Stimulated activated CD4-positive, alpha-beta T cell treated with anti-CD3 and anti-CD28 coated beads, Interleukin-4, amount 100 ng/mL, for 48 hours (primary cell): ENCODE measurements around the gene GCLC.
"Not testable (repeated sequence)": the region's sequence is repeated elsewhere in the genome, so short reads cannot be mapped to it uniquely, and the experiment has no call there.

Experiments used
- DNase-seq, 2 donors: peaks; one replicate each; pipeline ENCODE4 v3.0.0-alpha.2; 2020; ENCODE audit warnings: low read depth in 2 of 2

Gene GCLC

DNA sequence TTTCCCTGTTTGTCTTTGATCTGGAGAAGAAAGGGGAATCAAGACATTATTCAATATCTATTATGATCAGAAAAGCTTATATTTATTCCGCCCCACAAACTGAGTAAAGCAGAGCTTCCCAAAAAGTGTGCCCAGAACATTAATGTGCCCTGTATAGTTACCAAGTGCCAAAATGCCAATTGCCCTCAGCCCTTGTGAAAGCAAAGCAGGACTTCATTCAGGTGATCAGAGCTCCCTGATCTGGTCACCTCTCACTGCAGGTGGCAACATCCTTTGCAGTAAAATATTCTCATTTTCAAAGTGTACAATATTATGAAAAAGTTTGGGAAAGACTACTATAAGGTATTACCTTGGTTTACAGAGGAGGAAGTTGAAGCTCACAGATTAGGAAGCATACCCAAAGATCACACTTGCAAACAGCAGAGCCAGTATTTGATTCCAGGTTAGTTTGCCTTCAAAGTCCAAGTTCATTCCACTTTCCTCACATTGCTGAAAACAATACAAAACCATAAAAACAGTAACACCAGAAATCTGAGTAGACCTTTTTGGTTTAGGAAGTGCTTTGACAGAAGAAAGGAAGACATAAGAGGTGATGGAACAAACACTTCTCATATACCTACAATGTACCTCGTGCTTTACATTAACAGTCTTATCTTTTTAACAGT is 19.6 kb upstream of the GCLC start:
- DNase-seq: no peak

DNA sequence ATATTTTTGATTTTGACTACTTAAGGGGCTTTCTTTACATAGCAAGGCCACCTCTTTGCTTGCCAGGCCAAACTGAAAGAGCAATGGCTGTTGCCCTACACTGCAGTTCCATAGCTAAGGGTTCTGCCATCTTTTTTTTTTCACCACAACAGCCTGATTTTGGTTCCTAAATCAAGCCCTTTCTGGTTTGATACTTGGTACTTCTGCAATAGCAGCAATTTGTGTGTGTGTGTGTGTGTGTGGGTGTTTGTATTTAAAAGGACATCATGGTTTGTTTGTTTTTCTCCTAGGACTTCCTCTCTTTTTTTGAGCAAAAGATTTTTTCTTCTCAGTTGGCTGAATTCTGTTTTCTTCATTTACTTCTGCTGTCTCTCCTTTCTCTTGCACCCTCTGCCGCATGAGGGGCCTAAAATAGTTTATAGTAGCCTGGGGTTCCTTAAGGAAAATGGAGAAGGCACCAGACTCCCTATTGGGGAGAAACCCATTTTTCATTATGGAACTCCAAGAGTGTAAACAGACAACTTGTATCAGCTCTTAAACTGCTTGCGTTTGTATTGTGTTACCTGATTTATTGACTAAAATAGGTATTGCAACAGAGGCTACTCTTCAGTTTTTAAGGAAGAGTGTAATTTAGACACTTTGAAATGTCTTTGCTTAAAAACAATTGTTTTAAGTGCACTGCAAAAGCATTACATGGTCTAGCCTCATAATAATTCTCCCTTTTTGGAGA is 12.2 kb upstream of the GCLC start:
- DNase-seq: no peak

DNA sequence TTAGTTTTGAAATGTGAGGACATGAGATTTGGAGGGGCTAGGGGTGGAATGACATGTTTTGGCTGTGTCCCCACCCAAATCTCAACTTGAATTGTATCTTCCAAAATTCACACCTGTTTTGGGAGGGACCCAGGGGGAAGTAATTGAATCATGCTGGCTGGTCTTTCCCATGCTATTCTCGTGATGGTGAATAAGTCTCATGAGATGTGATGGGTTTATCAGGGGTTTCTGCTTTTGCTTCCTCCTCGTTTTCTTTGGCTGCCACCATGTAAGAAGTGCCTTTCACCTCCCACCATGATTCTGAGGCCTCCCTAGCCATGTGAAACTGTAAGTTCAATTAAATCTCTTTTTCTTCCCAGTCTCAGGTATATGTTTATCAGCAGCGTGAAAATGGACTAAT is 8.7 kb upstream of the GCLC start:
- not testable (repeated sequence) for DNase-seq

DNA sequence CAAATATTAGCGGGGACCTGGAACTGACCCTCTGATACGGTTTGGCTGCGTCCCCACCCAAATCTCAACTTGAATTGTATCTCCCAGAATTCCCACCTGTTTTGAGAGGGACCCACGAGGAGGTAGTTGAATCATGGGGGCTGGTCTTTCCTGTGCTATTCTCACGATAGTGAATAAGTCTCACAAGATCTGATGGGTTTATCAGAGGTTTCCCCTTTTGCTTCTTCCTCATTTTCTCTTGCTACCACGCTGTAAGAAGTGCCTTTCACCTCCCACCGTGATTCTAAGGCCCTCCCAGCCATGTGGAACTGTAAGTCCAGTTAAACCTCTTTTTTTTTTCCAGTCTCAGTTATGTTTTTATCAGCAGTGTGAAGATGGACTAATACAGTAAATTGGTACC is 6.8 kb upstream of the GCLC start:
- not testable (repeated sequence) for DNase-seq

DNA sequence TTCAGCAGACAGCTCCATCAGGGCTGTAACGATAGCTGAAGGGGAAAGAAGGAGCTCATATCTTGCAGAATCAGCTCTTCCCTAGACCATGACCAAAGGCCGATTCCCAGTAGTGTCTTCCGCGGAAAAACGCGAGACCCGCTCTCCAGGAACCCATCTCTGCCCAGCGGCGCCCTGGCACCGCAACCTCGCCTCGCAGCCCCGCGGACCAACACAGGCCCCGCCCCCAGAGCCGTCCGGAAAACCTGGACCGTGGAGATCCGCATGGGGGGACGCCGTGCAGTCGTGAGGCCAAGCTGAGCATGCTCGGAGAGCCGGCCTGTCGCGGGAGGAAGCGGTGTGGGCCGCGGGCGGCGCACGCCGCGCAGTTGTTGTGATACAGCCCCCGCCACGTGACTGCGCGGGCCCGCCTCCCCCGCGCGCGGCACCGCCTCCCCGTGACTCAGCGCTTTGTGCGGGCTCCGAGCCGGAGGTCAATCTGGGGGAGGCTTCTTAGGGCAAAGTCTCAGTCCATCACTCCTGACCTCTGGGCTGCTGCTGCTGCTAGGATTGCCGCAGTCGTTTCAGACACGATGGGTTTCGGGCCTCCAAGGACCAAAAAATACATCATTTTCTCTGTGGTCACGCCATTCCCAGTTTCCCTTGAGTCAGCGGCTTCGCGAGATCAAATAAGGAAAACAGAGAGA is 3.1 kb upstream of the GCLC start:
- peak; percentile 86 to 91 for DNase-seq

DNA sequence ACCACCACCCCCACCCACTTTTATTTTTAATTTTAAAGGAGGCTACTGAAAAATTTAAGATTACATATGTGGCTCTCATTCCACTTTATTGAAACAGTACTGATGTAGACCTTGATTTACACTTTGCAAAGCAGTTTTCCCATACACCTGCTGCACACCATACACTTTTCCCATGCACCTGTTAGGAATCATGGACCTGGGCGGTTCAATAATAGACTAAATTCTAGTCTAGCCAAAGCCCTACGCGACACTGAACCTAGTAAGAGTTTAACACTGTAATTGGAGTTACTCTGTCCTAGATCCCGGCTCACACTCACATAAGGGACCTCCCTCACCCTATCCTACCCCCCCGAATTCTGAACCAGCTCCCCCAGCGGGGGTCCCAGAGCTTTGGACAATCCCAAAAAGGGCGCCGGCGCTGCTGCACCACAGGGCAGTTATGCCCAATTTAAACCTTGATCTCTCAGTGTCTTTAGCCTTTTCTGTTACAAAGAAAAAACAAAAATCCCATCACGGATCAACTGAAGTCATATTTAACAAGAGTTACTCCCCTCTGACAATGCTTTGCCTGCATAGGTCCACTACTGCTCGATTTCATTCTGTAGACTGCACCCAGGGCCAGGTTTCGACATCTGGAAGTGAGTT is 2.4 kb upstream of the GCLC start:
- DNase-seq: no peak

DNA sequence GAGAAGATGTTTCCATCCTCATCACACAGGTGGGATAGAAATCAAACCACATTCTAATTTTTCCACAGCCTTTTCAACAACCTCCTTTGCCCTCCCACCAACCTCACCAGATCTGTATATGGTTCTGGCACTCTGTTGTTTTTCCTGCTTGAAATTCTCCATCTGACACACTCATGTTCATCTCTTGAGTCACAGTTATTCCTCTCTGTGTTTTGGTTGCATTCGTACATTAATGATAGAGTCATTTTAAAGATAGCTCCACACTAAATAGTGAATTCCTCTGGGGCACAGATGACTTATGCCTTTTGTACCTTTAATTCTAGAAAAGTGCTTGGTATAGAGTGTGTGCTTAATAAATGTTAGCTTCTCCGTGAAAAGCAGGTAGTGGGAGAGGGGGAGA is 1.4 kb upstream of the GCLC start:
- no peak for DNase-seq

DNA sequence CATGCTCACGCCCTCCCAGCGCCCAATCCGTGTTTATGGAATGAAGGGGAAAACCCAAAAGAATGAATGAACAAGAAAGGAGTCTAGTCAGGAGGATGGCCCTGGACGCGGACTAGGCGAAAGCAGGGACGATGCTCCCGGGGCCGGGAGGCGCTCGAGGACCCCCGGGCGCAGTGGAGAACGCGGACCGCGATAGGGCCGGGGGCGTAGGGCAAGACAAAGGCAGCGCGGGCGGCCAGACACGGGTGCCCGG is 758 bp downstream of the GCLC start:
- peak in 1 of 2 donors; percentile 6 for DNase-seq

DNA sequence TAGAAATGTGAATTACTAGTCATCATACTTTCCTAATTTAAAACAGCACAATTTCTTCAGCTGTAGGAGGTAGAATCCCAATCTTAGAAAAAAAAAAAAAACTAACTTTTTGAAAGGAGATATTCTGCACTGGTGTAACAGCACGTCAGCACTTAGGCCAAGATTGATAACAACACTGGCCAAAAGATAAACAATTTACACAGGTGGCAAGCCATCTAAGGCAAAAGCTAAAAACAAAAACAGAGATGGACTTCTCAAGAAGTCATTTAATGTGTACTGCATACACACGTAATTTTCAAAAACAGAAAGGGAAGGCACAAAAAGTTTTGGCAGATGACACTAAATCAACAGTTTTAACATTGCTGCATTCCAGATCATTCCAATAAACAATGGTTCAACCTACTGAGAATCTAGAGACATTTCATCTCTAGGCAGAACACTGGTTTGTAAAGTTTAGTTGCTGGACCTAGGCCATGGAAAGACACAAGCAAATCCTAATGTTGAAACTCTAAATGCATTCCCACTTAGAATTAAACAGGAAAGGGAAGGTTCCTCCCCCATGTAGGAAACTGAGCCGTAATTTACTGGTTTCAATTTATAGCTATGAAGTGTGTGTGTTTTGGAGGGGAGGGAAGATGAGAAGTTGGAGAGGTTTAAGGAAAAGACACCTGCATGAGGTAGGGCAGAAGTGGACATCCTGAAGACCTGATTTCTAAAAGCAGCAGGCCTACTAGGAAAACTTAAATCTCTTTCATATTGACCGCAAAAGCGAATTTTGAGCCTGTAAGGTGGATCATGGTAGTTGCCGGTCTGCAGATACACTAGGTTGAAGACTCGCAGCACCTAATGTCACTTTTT is 1.3 kb downstream of the GCLC start:
- DNase-seq: no peak

DNA sequence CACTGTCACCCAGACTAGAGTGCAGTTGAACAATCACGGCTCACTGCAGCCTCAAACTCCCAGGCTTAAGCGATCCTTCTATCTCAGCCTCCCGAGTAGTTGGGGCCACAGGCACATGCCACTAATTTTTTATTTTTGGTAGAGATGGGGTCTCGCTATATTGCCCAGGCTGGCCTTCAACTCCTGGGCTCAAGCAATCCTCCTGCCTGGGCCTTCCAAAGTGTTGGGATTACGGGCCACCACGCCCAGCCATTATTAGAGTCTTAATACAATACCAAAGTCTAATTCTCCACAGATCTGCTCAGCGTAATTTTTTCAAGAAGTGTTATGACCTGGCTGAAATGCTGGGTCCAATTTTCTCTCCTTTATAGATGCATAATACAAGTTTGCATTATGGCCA is 3.0 kb downstream of the GCLC start:
- no peak for DNase-seq

DNA sequence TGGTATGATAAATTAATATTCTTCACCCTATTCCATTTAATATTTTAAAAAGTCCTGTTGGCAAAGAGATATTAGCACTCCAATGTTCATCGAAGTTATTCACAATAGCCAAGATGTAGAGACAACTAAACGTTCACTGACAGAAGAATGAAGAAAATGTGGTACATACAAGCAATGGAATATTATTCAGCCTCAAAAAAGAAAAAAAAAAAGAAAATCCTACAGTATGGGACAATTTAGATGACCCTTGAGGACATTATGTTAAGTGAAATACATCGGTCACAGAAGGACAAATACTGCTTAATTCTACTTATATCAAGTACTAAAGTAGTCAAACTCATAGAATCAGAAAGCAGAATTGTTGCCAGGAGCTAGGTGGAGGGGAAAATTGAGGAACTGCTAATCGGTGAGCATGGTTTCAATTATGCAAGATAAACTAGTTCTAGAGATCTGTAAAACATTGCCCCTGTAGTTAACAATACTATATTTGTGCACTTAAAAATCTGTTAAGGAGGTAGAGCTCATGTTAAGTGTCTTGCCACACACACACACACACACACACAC is 4.7 kb downstream of the GCLC start:
- DNase-seq: no peak

DNA sequence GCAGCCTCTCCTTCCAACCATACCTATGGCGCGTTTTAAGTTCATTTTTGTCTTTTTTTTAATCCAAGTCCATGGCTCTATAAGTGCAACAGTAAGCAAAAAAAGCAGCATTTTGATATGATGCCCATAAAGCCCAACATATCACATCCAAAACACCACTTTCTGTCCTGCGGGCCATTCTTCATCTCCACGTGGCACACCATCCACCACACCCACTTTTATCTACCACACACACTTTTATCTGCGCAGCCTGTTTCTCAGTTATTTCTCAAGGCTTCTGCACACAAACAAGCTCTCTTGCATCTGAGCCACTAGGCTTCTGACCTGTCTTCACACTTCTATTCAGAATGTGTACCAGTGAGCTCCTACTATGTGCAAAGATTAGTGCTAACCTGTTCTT is 5.3 kb downstream of the GCLC start:
- no peak for DNase-seq

DNA sequence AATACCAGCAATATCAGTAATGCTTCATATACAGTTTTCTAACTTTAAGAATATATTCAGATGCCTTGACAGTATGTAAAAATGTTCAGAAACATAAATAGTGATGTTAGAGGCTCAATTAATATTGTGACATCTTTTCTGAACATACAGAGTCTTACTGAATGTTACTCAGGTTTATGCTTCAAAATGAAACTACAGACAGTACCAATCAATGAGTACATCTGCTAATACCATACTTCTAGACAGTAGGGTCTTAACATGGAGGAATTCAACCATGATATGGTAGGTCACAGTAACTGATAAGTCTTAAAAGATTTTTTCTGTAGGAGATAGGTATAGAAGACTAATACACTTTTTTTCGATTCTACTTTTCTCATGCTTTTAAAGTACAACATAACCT is 8.3 kb downstream of the GCLC start:
- DNase-seq: no peak

DNA sequence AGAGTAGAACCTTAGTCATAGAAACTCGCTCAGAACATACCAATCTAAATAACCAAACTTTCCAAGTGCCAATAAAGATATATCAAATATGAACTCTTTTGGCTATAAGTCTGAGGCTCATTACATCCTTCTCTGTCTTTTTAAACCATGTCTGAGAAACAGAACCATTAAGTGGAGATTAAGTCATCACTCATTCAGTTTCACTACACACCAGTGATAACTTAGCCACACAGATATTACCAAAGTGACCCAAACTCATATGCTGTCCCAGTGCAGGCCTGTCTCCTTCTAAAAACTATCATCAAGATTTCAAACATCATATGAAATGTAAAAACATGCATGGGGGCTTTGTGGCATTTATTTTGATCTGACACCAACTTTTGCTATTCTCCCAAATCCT is 12.0 kb downstream of the GCLC start:
- no peak for DNase-seq

DNA sequence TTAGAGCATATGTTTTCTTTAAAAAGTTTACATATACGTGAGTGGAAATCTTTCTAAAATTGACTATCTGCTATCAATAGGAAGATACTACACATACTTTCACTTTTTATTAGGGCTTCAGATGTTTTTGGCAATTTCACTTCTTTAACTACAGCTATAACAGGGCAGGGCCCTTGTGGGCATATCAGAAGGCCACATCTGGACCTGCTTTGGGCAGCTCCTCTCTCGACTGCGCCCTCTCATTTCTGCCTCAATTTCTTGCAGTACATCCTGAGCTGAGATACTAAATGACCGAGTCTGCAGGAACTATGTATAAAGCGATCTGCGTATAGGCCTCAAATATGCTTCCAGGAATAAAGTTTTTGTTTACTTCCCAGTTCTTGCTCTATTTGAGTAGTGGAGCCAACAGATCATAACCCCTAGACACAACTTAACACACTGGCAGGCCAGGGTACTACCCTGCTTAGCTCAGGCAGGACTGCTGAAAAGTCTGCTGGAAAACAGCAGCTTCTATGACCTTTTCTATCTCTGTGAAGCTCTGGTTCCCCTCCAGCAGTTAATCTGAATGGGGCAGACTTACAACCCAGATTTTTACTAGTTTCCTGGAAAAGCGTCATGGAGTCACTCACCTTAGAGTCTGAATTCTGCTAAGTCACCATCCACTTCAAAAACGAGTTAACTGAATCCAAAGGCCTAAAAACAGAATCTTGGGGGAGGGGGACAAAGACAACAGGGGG is 12.7 kb downstream of the GCLC start:
- DNase-seq: no peak

DNA sequence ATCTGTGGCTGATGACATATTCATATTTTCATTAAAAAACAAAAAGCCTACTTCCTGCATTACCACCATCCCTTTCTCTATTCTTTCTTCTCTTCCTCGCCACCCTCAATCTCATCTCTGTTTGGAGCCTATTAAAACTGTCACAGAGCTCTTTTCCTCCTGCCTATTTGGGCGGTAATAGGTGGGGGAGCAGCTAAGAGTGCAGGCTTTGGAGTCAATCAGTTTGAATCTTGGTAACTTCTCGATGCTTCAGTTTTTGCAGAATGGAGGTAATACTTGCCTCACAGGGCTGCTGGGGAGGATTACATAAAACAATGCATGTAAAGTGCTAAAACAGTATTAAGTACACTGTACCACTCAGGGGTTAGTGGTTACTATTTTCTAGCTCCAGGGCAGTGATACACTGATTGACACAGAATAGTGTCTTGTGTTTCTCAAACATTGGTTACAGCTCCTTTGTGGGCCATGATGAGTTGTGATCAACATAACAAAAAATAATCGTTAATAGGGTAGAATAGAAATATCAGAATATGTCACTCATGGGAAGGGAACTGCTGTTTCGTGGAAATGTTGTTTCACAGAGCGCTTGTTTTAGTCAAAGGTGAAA is 14.0 kb downstream of the GCLC start:
- no peak for DNase-seq

DNA sequence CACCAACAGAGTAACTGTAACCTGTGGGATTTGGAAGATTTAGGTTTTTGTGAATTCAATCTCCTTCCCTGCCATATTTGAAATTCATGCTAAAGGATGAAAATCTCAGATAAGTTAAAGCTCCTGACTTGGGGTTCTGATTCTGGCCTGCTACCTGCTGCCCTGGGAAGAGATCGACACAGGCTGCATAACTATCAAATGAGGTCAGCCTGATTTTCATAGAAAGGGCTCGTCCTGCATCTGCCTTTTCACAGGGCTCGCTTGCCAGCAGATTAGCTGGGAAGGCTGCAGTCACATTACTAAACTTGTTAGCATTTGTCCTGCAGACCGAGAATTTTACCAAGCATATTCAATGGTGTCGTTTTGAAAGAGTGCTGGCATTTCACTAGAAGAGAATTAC is 14.6 kb downstream of the GCLC start:
- no peak for DNase-seq

DNA sequence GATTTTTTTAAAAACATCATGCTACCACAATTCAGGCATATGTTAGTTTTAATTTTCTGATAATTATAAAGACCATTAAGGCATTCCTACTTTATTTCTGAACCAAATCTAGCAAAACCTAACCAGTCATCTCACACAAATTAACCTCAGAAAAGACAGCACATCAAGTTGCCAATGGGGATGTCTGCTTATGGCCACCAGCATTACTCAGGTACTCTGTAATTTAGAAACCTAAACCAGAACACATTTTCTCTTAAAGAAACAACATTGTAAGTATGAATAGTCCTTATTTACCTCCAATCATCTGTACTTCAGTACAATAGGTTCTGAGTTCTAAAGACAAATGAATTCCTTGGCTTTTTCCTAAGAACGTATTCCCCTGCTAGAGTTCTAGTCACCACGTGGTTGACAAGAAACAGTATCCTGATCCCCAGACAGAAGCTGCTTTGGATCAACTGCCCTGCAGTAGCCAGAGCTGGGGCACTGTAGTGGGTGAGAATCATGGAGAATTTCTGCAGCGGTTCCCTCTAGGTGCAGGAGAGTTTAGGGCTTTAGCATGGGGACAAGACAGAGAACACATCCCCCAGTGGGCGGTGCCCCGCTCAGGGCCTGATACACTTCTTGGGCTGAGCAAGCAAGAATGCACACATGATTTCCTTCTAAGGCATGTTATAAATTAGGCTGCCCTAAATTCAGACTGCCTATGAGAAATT is 15.4 kb downstream of the GCLC start:
- no peak for DNase-seq

DNA sequence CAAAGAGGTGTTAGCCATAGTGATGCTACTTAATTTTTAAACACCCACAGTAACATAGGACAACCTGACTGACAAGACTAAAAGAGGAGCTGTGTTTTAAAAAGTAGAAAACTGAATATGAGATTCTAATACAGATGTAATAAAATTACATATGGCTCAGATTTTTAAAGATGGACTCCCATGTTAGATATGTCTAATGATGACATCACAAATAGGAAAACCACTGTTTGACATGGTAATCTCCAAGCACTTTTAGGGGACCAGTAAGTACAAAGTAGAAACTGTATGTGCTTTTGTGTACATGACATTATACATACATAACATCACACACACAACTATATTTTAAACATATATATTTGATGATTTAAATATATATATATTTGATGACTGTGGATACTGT is 16.8 kb downstream of the GCLC start:
- DNase-seq: no peak

DNA sequence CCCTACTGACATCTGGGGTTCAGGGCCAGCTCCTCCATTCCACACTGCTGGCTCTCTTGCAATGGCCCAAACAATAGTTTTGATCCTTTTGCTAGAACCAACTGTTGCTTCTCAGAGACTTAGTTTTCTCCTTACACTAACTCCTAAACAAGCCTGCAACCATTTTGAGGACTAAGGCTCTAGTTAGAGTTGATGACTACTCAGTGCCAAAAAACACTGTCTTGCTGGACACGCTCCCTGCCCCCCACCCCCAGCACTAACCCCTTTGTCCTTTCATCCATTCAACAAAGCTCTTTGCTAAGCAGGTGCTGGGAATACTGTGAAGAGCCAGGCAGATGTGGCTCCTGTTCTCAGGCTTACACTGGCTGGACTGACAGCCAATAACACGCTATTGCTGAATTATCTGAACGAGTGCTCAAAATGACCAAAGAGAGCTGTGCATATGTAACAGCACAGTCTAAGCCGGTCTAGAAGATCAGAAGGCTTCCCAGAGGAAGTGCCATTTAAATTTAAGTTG is 17.6 kb downstream of the GCLC start:
- no peak for DNase-seq
